Measurements from ENCODE around the gene ERC1. TPM values are rescaled to one million over a fixed set of nuclear protein-coding genes. Genes with fewer than 3 reads are reported as not detected.

The ERC1 gene
- total RNA-seq, 2 donors from 2014 or later = 40.3 to 43.0 TPM

- H3K4me1 ChIP-seq = no peaks in the 10 kb centered on the region
- H3K36me3 ChIP-seq = no peaks in the 10 kb centered on the region
- H3K4me3 ChIP-seq = no peak overlapping the region
- H3K9me3 ChIP-seq = no peaks in the 10 kb centered on the region
- TF ChIP-seq, protein P1, sequence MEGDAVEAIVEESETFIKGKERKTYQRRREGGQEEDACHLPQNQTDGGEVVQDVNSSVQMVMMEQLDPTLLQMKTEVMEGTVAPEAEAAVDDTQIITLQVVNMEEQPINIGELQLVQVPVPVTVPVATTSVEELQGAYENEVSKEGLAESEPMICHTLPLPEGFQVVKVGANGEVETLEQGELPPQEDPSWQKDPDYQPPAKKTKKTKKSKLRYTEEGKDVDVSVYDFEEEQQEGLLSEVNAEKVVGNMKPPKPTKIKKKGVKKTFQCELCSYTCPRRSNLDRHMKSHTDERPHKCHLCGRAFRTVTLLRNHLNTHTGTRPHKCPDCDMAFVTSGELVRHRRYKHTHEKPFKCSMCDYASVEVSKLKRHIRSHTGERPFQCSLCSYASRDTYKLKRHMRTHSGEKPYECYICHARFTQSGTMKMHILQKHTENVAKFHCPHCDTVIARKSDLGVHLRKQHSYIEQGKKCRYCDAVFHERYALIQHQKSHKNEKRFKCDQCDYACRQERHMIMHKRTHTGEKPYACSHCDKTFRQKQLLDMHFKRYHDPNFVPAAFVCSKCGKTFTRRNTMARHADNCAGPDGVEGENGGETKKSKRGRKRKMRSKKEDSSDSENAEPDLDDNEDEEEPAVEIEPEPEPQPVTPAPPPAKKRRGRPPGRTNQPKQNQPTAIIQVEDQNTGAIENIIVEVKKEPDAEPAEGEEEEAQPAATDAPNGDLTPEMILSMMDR (IDR thresholded peaks at IDR 0.05) = no peak
- DNase-seq (ENCODE audit: low spot score) = no peak
- no peaks in the 10 kb centered on the region for H3K27me3 ChIP-seq
- no peak overlapping the region for H3K27ac ChIP-seq
Observed at GRCh38 chr12:1398673-1399072, 407.6 kb downstream of the ERC1 start.

GRCh38 chr12:1401891-1402290, 410.9 kb downstream of the ERC1 start:
- no peaks in the 10 kb centered on the region for H3K36me3 ChIP-seq
- H3K9me3 ChIP-seq = no peaks in the 10 kb centered on the region
- no peak for DNase-seq (ENCODE audit: low spot score)
- no peaks in the 10 kb centered on the region for H3K27me3 ChIP-seq
- H3K27ac ChIP-seq = no peak overlapping the region
- TF ChIP-seq, protein P1 (IDR thresholded peaks at IDR 0.05) = no peak
- no peaks in the 10 kb centered on the region for H3K4me1 ChIP-seq
- no peak overlapping the region for H3K4me3 ChIP-seq

GRCh38 chr12:1403417-1403816, 412.4 kb downstream of the ERC1 start:
- Histone ChIP-seq H3K4me1 (no peaks in the 10 kb centered on the region), H3K27me3 (no peaks in the 10 kb centered on the region), H3K36me3 (no peaks in the 10 kb centered on the region), H3K4me3 (no peak overlapping the region), H3K27ac (no peak overlapping the region), H3K9me3 (no peaks in the 10 kb centered on the region)
- TF ChIP-seq, protein P1 (IDR thresholded peaks at IDR 0.05) = no peak
- no peak for DNase-seq (ENCODE audit: low spot score)

DNA sequence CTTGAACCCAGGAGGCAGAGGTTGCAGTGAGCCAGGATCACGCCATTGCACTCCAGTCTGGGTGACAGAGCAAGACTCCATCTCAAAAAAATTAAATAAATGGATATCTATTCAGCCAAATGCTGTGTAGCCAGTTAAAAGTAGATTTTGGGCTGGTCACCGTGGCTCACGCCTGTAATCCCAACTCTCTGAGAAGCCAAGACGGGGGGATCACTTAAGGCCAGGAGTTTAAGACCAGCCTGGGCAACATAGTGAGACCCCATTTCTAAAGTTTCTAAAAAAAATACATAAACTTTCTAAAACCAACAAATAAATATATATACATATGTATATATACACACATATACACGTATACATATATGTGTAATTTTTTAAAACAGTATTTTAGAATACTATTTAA, 414.6 kb downstream of the ERC1 start:
- Histone ChIP-seq H3K36me3 (peaks cover 14% of the 10 kb centered on the region), H3K27me3 (no peaks in the 10 kb centered on the region), H3K4me3 (no peak overlapping the region), H3K9me3 (no peaks in the 10 kb centered on the region), H3K27ac (no peak overlapping the region), H3K4me1 (no peaks in the 10 kb centered on the region)
- TF ChIP-seq, protein P1 (IDR thresholded peaks at IDR 0.05) = no peak
- no peak for DNase-seq (ENCODE audit: low spot score)

GRCh38 chr12:1410794-1411193, 419.8 kb downstream of the ERC1 start:
- H3K36me3 ChIP-seq = peaks cover 22% of the 10 kb centered on the region
- H3K4me1 ChIP-seq = no peaks in the 10 kb centered on the region
- no peak overlapping the region for H3K27ac ChIP-seq
- H3K27me3 ChIP-seq = no peaks in the 10 kb centered on the region
- no peak overlapping the region for H3K4me3 ChIP-seq
- TF ChIP-seq, protein P1 (IDR thresholded peaks at IDR 0.05) = no peak
- no peak for DNase-seq (ENCODE audit: low spot score)
- H3K9me3 ChIP-seq = no peaks in the 10 kb centered on the region

- TF ChIP-seq, protein P1 (IDR thresholded peaks at IDR 0.05) = no peak
- peaks cover 20% of the 10 kb centered on the region for H3K36me3 ChIP-seq
- H3K4me3 ChIP-seq = no peak overlapping the region
- H3K27me3 ChIP-seq = no peaks in the 10 kb centered on the region
- no peak for DNase-seq (ENCODE audit: low spot score)
- H3K4me1 ChIP-seq = no peaks in the 10 kb centered on the region
- no peaks in the 10 kb centered on the region for H3K9me3 ChIP-seq
- H3K27ac ChIP-seq = no peak overlapping the region
Observed at GRCh38 chr12:1413930-1414329, 422.9 kb downstream of the ERC1 start.

Measured in right atrium auricular region (tissue), 2 donors.